Activated CD8-positive, alpha-beta T cell treated with anti-CD3 and anti-CD28 coated beads, Interleukin-2, amount 10 ng/mL, durations not matched to agents 7 days and 5 days (primary cell): ENCODE results near the gene FOXL2NB. TPM values are rescaled to one million over a fixed set of nuclear protein-coding genes. Genes with fewer than 3 reads are reported as not detected.
A peak's percentile ranks its signal among the peaks of the same experiment; 100 is the strongest.

Source experiments
- ATAC-seq: fragments of 150-1000 bp; cut with Tn5 transposase; one replicate; pipeline ENCODE4 v1.10.0; 2021; ENCODE audit warnings: moderate library complexity
- CTCF ChIA-PET: fragments of 350-600 bp; sonication (Branson Sonifier 250); formaldehyde crosslinking; loops from one replicate; lab custom pipeline; 2021; ENCODE audit warnings: antibody characterized with exemption; lab: Charles Lee
- POLR2A ChIA-PET: fragments of 350-600 bp; sonication (Branson Sonifier 250); formaldehyde crosslinking; loops from one replicate; lab custom pipeline; 2021; ENCODE audit warnings: antibody characterized with exemption; lab: Charles Lee
- DNase-seq: peaks from one replicate; pipeline ENCODE4 v3.0.0-alpha.2; 2020
- H3K27ac Mint-ChIP-seq: one replicate; pipeline ENCODE4 v1.8.0; 2021; ENCODE audit warnings: mild to moderate bottlenecking, mixed read lengths
- H3K27me3 Mint-ChIP-seq: one replicate; pipeline ENCODE4 v1.8.0; 2021; ENCODE audit warnings: low read depth, mixed read lengths
- H3K36me3 Mint-ChIP-seq: one replicate; pipeline ENCODE4 v1.8.0; 2021; ENCODE audit warnings: low read depth, mixed read lengths
- H3K4me1 Mint-ChIP-seq: one replicate; pipeline ENCODE4 v1.8.0; 2021; ENCODE audit warnings: low read depth, mixed read lengths
- H3K4me3 Mint-ChIP-seq: one replicate; pipeline ENCODE4 v1.8.0; 2021; ENCODE audit warnings: mild to moderate bottlenecking, mixed read lengths
- H3K9me3 Mint-ChIP-seq: one replicate; pipeline ENCODE4 v1.8.0; 2022; ENCODE audit warnings: mixed read lengths; ENCODE audit not compliant: insufficient read depth
- total RNA-seq, 2 experiments: library from RNA; stranded (reverse); gene quantifications; one replicate each; pipeline ENCODE4 v1.2.3, GENCODE V29; 2021

FOXL2NB gene
- total RNA-seq, result not detected

- CTCF ChIA-PET, result interaction anchor here (0.8 to 1.3 kb wide), 4 partner anchors 11 to 465 kb away, joined by 3 to 5 read pairs (median 4); no protein-coding TSS in a partner anchor
- H3K4me1 Mint-ChIP-seq, result peaks cover 34% of the 10 kb centered on the region
- POLR2A ChIA-PET, result no interaction called here
- peaks cover 4% of the 10 kb centered on the region for H3K36me3 Mint-ChIP-seq
- DNase-seq (no peak), ATAC-seq (no peak)
- H3K9me3 Mint-ChIP-seq, result no peaks in the 10 kb centered on the region
- peak within 1 kb of the TSS; percentile 49 for H3K4me3 Mint-ChIP-seq
- peaks cover 82% of the 10 kb centered on the region for H3K27me3 Mint-ChIP-seq
- H3K27ac Mint-ChIP-seq, result no peak within 1 kb of the TSS
Measured at GRCh38 chr3:138946663-138947494, at the start of gene FOXL2NB, which contains the start of gene FOXL2. Gene FOXL2NB, plus strand, starts transcription at chr3:138947217. Its CDS starts 148 bp downstream, at chr3:138947365. Gene FOXL2, minus strand, starts transcription at chr3:138947137. Its CDS starts 415 bp downstream, at chr3:138946722.

- H3K27me3 Mint-ChIP-seq, result no peaks in the 10 kb centered on the region
- H3K4me1 Mint-ChIP-seq, result no peaks in the 10 kb centered on the region
- H3K4me3 Mint-ChIP-seq, result no peak overlapping the region
- POLR2A ChIA-PET, result no interaction called here
- DNase-seq (no peak), ATAC-seq (no peak)
- no peaks in the 10 kb centered on the region for H3K36me3 Mint-ChIP-seq
- H3K27ac Mint-ChIP-seq, result no peak overlapping the region
- CTCF ChIA-PET, result interaction anchor here (1.4 to 1.8 kb wide), 3 partner anchors 12 to 25 kb away, joined by 5 to 7 read pairs (median 6); no protein-coding TSS in a partner anchor
- no peaks in the 10 kb centered on the region for H3K9me3 Mint-ChIP-seq
Measured at GRCh38 chr3:138898301-138898700, 48.7 kb upstream of the FOXL2NB start.

- ChIA-PET CTCF (interaction anchor here (1.4 to 1.8 kb wide), 3 partner anchors 11 to 25 kb away, joined by 5 to 7 read pairs (median 6); no protein-coding TSS in a partner anchor), POLR2A (no interaction called here)
- ATAC-seq (no peak), DNase-seq (no peak)
- Mint-ChIP-seq H3K9me3 (no peaks in the 10 kb centered on the region), H3K27me3 (no peaks in the 10 kb centered on the region), H3K4me1 (no peaks in the 10 kb centered on the region), H3K36me3 (no peaks in the 10 kb centered on the region), H3K27ac (no peak overlapping the region), H3K4me3 (no peak overlapping the region)
Measured at GRCh38 chr3:138898708-138899107, 48.3 kb upstream of the FOXL2NB start.

GRCh38 chr3:138899351-138899991 is 47.5 kb upstream of the FOXL2NB start:
- Mint-ChIP-seq H3K27me3 (no peaks in the 10 kb centered on the region), H3K4me3 (no peak overlapping the region), H3K9me3 (no peaks in the 10 kb centered on the region), H3K4me1 (no peaks in the 10 kb centered on the region), H3K36me3 (no peaks in the 10 kb centered on the region), H3K27ac (no peak overlapping the region)
- CTCF ChIA-PET, result interaction anchor here (1.6 to 1.8 kb wide), 4 partner anchors 11 to 36 kb away, joined by 3 to 7 read pairs (median 6); no protein-coding TSS in a partner anchor
- ATAC-seq (no peak), DNase-seq (no peak)
- POLR2A ChIA-PET, result no interaction called here

- no peaks in the 10 kb centered on the region for H3K36me3 Mint-ChIP-seq
- POLR2A ChIA-PET, result no interaction called here
- CTCF ChIA-PET, result interaction anchor here (1.0 kb wide), 1 partner anchor 15 kb away, joined by 4 read pairs; no protein-coding TSS in a partner anchor
- H3K27ac Mint-ChIP-seq, result no peak overlapping the region
- H3K27me3 Mint-ChIP-seq, result no peaks in the 10 kb centered on the region
- no peak for ATAC-seq
- DNase-seq, result no peak
- H3K9me3 Mint-ChIP-seq, result no peaks in the 10 kb centered on the region
- H3K4me3 Mint-ChIP-seq, result no peak overlapping the region
- no peaks in the 10 kb centered on the region for H3K4me1 Mint-ChIP-seq
Measured at GRCh38 chr3:138901567-138901966, 45.5 kb upstream of the FOXL2NB start.

GRCh38 chr3:138902171-138902570 is 44.8 kb upstream of the FOXL2NB start:
- CTCF ChIA-PET, result interaction anchor here (1.0 to 1.3 kb wide), 4 partner anchors 10 to 21 kb away, joined by 3 to 6 read pairs (median 4); no protein-coding TSS in a partner anchor
- ATAC-seq, result no peak
- no peaks in the 10 kb centered on the region for H3K36me3 Mint-ChIP-seq
- no peaks in the 10 kb centered on the region for H3K4me1 Mint-ChIP-seq
- no peak overlapping the region for H3K27ac Mint-ChIP-seq
- H3K9me3 Mint-ChIP-seq, result no peaks in the 10 kb centered on the region
- POLR2A ChIA-PET, result no interaction called here
- no peaks in the 10 kb centered on the region for H3K27me3 Mint-ChIP-seq
- H3K4me3 Mint-ChIP-seq, result no peak overlapping the region
- DNase-seq, result no peak

GRCh38 chr3:138907539-138907938 is 39.5 kb upstream of the FOXL2NB start:
- ChIA-PET POLR2A (no interaction called here), CTCF (interaction anchor here (1.8 kb wide), 1 partner anchor 16 kb away, joined by 6 read pairs; no protein-coding TSS in a partner anchor)
- no peaks in the 10 kb centered on the region for H3K9me3 Mint-ChIP-seq
- H3K27me3 Mint-ChIP-seq, result peaks cover 3% of the 10 kb centered on the region
- ATAC-seq, result no peak
- no peak for DNase-seq
- H3K27ac Mint-ChIP-seq, result no peak overlapping the region
- H3K36me3 Mint-ChIP-seq, result no peaks in the 10 kb centered on the region
- no peak overlapping the region for H3K4me3 Mint-ChIP-seq
- no peaks in the 10 kb centered on the region for H3K4me1 Mint-ChIP-seq

- CTCF ChIA-PET, result interaction anchor here (1.0 to 1.8 kb wide), 3 partner anchors 15 to 209 kb away, joined by 3 to 6 read pairs (median 6); no protein-coding TSS in a partner anchor
- no peak overlapping the region for H3K4me3 Mint-ChIP-seq
- ATAC-seq, result no peak
Measured at GRCh38 chr3:138908846-138909245, 38.2 kb upstream of the FOXL2NB start.

GRCh38 chr3:138909904-138910303 is 37.1 kb upstream of the FOXL2NB start:
- DNase-seq, result no peak
- Mint-ChIP-seq H3K4me3 (no peak overlapping the region), H3K9me3 (no peaks in the 10 kb centered on the region), H3K27me3 (peaks cover 6% of the 10 kb centered on the region), H3K4me1 (peaks cover 1% of the 10 kb centered on the region), H3K27ac (no peak overlapping the region), H3K36me3 (no peaks in the 10 kb centered on the region)
- no peak for ATAC-seq
- ChIA-PET CTCF (interaction anchor here (1.0 to 1.8 kb wide), 3 partner anchors 12 to 210 kb away, joined by 3 to 6 read pairs (median 5); no protein-coding TSS in a partner anchor), POLR2A (no interaction called here)

More at GRCh38 chr3:138908846-138909245, 38.2 kb upstream of the FOXL2NB start:
- Mint-ChIP-seq H3K27ac (no peak overlapping the region), H3K27me3 (peaks cover 3% of the 10 kb centered on the region), H3K36me3 (no peaks in the 10 kb centered on the region), H3K4me1 (no peaks in the 10 kb centered on the region), H3K9me3 (no peaks in the 10 kb centered on the region)
- DNase-seq, result no peak
- POLR2A ChIA-PET, result no interaction called here

GRCh38 chr3:138911621-138912020 is 35.4 kb upstream of the FOXL2NB start:
- Mint-ChIP-seq H3K27ac (no peak overlapping the region), H3K4me1 (peaks cover 5% of the 10 kb centered on the region), H3K36me3 (no peaks in the 10 kb centered on the region), H3K4me3 (no peak overlapping the region), H3K9me3 (no peaks in the 10 kb centered on the region), H3K27me3 (peaks cover 9% of the 10 kb centered on the region)
- DNase-seq, result no peak
- ChIA-PET POLR2A (no interaction called here), CTCF (interaction anchor here (1.2 to 2.6 kb wide), 5 partner anchors 9 to 432 kb away, joined by 3 to 19 read pairs (median 6); no protein-coding TSS in a partner anchor)
- ATAC-seq, result no peak

GRCh38 chr3:138912237-138912636 is 34.8 kb upstream of the FOXL2NB start:
- ATAC-seq, result no peak
- H3K27ac Mint-ChIP-seq, result no peak overlapping the region
- POLR2A ChIA-PET, result no interaction called here

More at GRCh38 chr3:138912237-138912636, 34.8 kb upstream of the FOXL2NB start:
- DNase-seq, result no peak
- Mint-ChIP-seq H3K4me3 (no peak overlapping the region), H3K27me3 (peaks cover 12% of the 10 kb centered on the region), H3K36me3 (no peaks in the 10 kb centered on the region), H3K4me1 (peaks cover 5% of the 10 kb centered on the region), H3K9me3 (no peaks in the 10 kb centered on the region)
- CTCF ChIA-PET, result interaction anchor here (0.8 to 4.7 kb wide), 7 partner anchors 9 to 433 kb away, joined by 3 to 52 read pairs (median 7); no protein-coding TSS in a partner anchor
